Measurements from ENCODE around the gene OPA1.

The OPA1 gene

DNA sequence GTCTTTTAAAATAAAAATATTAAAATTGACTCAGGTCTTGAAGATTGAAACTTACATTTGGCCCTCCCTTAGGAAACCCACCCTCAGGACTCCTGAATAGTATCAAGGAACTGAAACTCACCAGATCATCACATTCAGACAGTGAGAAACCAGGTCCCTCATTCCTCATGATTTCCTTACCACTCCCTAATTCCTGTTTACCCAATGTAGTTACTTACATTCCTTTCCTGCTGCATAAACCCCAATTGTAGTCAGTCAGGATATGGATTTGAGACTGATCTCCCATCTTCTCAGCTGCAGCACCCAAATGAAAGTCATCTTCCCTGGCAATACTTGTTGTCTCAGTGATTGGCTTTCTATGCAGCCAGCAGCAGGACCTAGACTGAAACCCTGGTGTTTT is 46.9 kb upstream of the OPA1 start:
- TF ChIP-seq TEAD4 (IDR thresholded peaks at IDR 0.05), result no peak
- TF ChIP-seq, protein P1, sequence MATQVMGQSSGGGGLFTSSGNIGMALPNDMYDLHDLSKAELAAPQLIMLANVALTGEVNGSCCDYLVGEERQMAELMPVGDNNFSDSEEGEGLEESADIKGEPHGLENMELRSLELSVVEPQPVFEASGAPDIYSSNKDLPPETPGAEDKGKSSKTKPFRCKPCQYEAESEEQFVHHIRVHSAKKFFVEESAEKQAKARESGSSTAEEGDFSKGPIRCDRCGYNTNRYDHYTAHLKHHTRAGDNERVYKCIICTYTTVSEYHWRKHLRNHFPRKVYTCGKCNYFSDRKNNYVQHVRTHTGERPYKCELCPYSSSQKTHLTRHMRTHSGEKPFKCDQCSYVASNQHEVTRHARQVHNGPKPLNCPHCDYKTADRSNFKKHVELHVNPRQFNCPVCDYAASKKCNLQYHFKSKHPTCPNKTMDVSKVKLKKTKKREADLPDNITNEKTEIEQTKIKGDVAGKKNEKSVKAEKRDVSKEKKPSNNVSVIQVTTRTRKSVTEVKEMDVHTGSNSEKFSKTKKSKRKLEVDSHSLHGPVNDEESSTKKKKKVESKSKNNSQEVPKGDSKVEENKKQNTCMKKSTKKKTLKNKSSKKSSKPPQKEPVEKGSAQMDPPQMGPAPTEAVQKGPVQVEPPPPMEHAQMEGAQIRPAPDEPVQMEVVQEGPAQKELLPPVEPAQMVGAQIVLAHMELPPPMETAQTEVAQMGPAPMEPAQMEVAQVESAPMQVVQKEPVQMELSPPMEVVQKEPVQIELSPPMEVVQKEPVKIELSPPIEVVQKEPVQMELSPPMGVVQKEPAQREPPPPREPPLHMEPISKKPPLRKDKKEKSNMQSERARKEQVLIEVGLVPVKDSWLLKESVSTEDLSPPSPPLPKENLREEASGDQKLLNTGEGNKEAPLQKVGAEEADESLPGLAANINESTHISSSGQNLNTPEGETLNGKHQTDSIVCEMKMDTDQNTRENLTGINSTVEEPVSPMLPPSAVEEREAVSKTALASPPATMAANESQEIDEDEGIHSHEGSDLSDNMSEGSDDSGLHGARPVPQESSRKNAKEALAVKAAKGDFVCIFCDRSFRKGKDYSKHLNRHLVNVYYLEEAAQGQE (IDR thresholded peaks at IDR 0.05; ENCODE audit: low read depth), result no peak
- TF ChIP-seq RAD21 (IDR thresholded peaks at IDR 0.05; ENCODE audit: low read depth), result no peak
- TF ChIP-seq TCF12 (IDR thresholded peaks at IDR 0.05; ENCODE audit: low read depth), result no peak
- no peak for TF ChIP-seq CREB1 (IDR thresholded peaks at IDR 0.05; ENCODE audit: low read depth)
- no peak for TF ChIP-seq CEBPB (IDR thresholded peaks at IDR 0.05)
- TF ChIP-seq YY1 (IDR thresholded peaks at IDR 0.05; ENCODE audit: low read depth), result no peak
- TF ChIP-seq FOXM1 (IDR thresholded peaks at IDR 0.05; ENCODE audit: borderline replicate concordance, low read depth), result no peak
- no peak for TF ChIP-seq NFIC (IDR thresholded peaks at IDR 0.05)
- TF ChIP-seq, protein P2, sequence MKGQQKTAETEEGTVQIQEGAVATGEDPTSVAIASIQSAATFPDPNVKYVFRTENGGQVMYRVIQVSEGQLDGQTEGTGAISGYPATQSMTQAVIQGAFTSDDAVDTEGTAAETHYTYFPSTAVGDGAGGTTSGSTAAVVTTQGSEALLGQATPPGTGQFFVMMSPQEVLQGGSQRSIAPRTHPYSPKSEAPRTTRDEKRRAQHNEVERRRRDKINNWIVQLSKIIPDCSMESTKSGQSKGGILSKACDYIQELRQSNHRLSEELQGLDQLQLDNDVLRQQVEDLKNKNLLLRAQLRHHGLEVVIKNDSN (IDR thresholded peaks at IDR 0.05), result no peak
- TF ChIP-seq, protein P3, sequence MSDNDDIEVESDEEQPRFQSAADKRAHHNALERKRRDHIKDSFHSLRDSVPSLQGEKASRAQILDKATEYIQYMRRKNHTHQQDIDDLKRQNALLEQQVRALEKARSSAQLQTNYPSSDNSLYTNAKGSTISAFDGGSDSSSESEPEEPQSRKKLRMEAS (IDR thresholded peaks at IDR 0.05), result no peak
- TF ChIP-seq EP300 (IDR thresholded peaks at IDR 0.05; ENCODE audit: borderline replicate concordance), result no peak
- TF ChIP-seq EGR1 (IDR thresholded peaks at IDR 0.05), result no peak

DNA sequence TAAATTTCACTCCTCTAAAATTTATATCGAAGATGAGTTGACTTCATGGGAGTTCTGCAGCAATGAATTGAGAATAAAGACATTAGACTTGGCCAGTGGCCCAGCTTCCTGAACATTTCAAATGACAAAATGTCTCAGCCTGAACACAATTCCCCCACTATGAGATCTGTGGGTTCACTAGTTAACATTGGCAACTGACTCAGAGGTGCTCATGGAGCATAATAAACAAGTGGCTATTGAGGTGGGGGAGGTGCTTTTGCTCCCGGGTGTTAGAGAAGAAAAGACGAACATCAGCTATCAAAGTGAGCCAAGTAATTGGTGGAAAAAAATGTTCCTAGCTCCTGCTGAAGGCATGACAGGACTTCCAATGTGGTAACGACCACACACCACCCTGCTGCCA is 44.6 kb upstream of the OPA1 start:
- TF ChIP-seq TCF12 (IDR thresholded peaks at IDR 0.05; ENCODE audit: low read depth), result no peak
- no peak for TF ChIP-seq CREB1 (IDR thresholded peaks at IDR 0.05; ENCODE audit: low read depth)
- TF ChIP-seq, protein P3 (IDR thresholded peaks at IDR 0.05), result no peak
- no peak for TF ChIP-seq NFIC (IDR thresholded peaks at IDR 0.05)
- no peak for TF ChIP-seq CEBPB (IDR thresholded peaks at IDR 0.05)
- TF ChIP-seq TAF1 (IDR thresholded peaks at IDR 0.05; ENCODE audit: low read depth), result no peak
- TF ChIP-seq RAD21 (IDR thresholded peaks at IDR 0.05; ENCODE audit: low read depth), result no peak
- no peak for TF ChIP-seq FOXM1 (IDR thresholded peaks at IDR 0.05; ENCODE audit: borderline replicate concordance, low read depth)
- TF ChIP-seq, protein P2 (IDR thresholded peaks at IDR 0.05), result no peak
- TF ChIP-seq EGR1 (IDR thresholded peaks at IDR 0.05), result no peak
- TF ChIP-seq, protein P1 (IDR thresholded peaks at IDR 0.05; ENCODE audit: low read depth), result no peak
- TF ChIP-seq ZBTB7A (IDR thresholded peaks at IDR 0.05; ENCODE audit: low read depth), result no peak
- TF ChIP-seq YY1 (IDR thresholded peaks at IDR 0.05; ENCODE audit: low read depth), result no peak
- TF ChIP-seq TEAD4 (IDR thresholded peaks at IDR 0.05), result no peak
- no peak for TF ChIP-seq EP300 (IDR thresholded peaks at IDR 0.05; ENCODE audit: borderline replicate concordance)

DNA sequence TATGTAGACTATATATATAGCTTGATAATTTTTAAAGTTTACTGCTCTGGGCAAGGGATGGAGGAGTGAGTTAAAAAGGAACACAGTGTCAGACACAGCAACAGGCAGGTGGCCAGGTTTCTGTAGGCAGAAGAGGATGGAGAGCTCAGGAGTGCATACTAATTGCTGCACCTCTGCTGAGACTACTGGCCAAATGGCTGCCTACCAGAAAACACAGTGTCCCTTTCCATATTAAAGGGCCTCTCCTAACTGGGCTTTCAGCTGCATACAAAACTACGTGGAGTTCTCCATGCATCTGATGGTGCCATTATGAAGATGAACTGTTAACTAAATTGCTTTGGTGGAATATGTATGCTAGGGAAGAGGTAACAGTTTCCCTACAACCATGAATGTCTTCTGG is 40.1 kb upstream of the OPA1 start:
- TF ChIP-seq TAF1 (IDR thresholded peaks at IDR 0.05; ENCODE audit: low read depth) (no peak), RAD21 (IDR thresholded peaks at IDR 0.05; ENCODE audit: low read depth) (no peak), NFIC (IDR thresholded peaks at IDR 0.05) (no peak), EGR1 (IDR thresholded peaks at IDR 0.05) (no peak), YY1 (IDR thresholded peaks at IDR 0.05; ENCODE audit: low read depth) (no peak), TCF12 (IDR thresholded peaks at IDR 0.05; ENCODE audit: low read depth) (no peak), EP300 (IDR thresholded peaks at IDR 0.05; ENCODE audit: borderline replicate concordance) (no peak), CREB1 (IDR thresholded peaks at IDR 0.05; ENCODE audit: low read depth) (no peak), ZBTB7A (IDR thresholded peaks at IDR 0.05; ENCODE audit: low read depth) (no peak), CEBPB (IDR thresholded peaks at IDR 0.05) (no peak), TEAD4 (IDR thresholded peaks at IDR 0.05) (no peak), FOXM1 (IDR thresholded peaks at IDR 0.05; ENCODE audit: borderline replicate concordance, low read depth) (no peak)
- TF ChIP-seq, protein P2 (IDR thresholded peaks at IDR 0.05), result no peak
- TF ChIP-seq, protein P3 (IDR thresholded peaks at IDR 0.05), result no peak
- TF ChIP-seq, protein P1 (IDR thresholded peaks at IDR 0.05; ENCODE audit: low read depth), result no peak
